Ishikawa (cell line): ENCODE results near the gene PARVG.

Experiments
- CEBPB ChIP-seq: IDR thresholded peaks from 2 replicates; pipeline ENCODE4 v1.6.1; 2012
- EGR1 ChIP-seq: IDR thresholded peaks from 2 replicates; pipeline ENCODE4 v1.6.1; 2012
- EP300 ChIP-seq: IDR thresholded peaks from 2 replicates; pipeline ENCODE4 v1.6.1; 2012; ENCODE audit warnings: borderline replicate concordance
- NFIC ChIP-seq: IDR thresholded peaks from 2 replicates; pipeline ENCODE4 v1.6.1; 2012
- RAD21 ChIP-seq: IDR thresholded peaks from 2 replicates; pipeline ENCODE4 v1.6.1; 2012; ENCODE audit warnings: low read depth
- REST ChIP-seq: IDR thresholded peaks from 2 replicates; pipeline ENCODE4 v1.6.1; 2012; ENCODE audit warnings: low read depth, mild to moderate bottlenecking
- TEAD4 ChIP-seq: IDR thresholded peaks from 2 replicates; pipeline ENCODE4 v1.6.1; 2012
- TF ChIP-seq, protein P1 (sequence below): IDR thresholded peaks from 2 replicates; pipeline ENCODE4 v1.6.1; 2012

DNA sequence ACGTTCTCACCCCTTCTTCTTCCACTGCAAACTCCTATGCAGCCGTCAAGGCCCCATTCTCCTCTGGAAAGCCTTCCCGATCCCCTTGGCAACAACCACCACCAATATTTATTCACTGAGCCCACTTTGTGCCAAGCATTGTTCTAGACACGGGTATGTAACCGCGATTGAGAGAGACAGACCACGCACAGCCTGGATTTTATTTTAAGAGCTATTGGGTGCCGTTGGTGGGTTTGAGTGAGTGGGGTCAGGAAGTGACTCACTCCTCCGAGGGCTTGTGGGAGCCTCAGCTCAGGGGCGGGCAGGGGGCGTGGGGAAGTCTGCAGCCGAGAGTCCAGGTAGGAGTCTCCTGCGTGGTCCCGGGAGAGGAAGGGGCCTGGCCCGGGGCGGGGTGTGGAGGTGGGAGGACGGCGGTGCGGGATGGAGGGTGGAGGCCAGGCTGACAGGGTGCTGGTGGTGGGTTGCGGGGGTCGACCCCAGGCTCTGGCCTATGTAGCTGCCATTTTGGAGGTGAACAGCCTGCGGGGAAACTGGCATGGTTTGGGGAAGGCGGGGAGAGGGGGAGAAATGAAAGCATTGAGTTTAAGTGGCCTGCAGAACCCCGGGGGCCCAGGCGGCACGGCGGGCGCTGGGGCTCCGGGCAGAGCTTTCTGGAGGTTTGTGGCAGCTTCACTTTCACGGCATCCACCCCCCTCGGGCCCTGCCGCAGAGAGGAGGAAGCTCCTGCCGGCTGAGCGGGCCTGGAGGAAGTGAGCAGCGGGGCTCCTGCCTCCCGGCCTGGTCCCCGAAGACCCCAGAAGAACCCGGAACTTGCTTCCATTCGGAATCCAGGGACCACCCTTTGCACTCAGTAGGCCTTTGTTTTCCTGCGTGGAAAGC, 547 bp downstream of the PARVG start:
- TF ChIP-seq RAD21 (no peak), REST (no peak), EP300 (no peak), NFIC (no peak), CEBPB (no peak), TEAD4 (no peak), EGR1 (no peak)
- TF ChIP-seq, protein P1, sequence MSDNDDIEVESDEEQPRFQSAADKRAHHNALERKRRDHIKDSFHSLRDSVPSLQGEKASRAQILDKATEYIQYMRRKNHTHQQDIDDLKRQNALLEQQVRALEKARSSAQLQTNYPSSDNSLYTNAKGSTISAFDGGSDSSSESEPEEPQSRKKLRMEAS = no peak
